ENCODE results near the gene HIPK2.

DNA sequence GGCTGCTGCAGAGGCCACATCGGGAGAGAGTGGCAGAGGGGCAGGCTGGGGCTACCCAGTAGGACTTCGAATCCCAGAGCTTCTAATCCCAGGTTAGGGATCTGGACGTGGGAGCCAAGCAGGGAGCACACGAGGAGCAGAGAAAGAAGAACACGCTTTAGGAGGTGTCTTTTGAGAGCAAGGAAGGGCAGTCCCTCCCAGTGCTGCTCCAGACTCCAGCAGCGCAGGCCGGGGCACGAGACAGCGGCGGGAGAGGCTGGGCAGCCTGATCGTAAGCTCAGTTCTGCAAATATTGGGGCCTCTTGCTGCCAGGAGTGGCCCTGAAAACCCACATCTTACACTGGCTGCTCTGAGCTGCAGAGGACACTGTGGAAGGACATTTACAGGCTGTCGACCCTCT, 75.9 kb downstream of the HIPK2 start:
- TF ChIP-seq, protein P1, sequence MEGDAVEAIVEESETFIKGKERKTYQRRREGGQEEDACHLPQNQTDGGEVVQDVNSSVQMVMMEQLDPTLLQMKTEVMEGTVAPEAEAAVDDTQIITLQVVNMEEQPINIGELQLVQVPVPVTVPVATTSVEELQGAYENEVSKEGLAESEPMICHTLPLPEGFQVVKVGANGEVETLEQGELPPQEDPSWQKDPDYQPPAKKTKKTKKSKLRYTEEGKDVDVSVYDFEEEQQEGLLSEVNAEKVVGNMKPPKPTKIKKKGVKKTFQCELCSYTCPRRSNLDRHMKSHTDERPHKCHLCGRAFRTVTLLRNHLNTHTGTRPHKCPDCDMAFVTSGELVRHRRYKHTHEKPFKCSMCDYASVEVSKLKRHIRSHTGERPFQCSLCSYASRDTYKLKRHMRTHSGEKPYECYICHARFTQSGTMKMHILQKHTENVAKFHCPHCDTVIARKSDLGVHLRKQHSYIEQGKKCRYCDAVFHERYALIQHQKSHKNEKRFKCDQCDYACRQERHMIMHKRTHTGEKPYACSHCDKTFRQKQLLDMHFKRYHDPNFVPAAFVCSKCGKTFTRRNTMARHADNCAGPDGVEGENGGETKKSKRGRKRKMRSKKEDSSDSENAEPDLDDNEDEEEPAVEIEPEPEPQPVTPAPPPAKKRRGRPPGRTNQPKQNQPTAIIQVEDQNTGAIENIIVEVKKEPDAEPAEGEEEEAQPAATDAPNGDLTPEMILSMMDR (conservative IDR thresholded peaks at IDR 0.05 in 1 of 2, IDR thresholded peaks at IDR 0.05 in 1 of 2; ENCODE audit: extremely low read depth in 1 of 2, insufficient read depth in 1 of 2, low read depth in 1 of 2, low read length in 2 of 2) = no peak
- no peak for TF ChIP-seq EZH2 (IDR thresholded peaks at IDR 0.05; ENCODE audit: borderline replicate concordance, low read length)
